SKM-1 treated with dmso at 0.1 percent for 144 hours (cell line): ENCODE results near the gene PIN4.
"Not testable (repeated sequence)": the region's sequence is repeated elsewhere in the genome, so short reads cannot be mapped to it uniquely, and the experiment has no call there.

Experiments used
- DNase-seq: peaks from one replicate; lab custom pipeline; 2025; ENCODE audit not compliant: unreplicated experiment; lab: John Stamatoyannopoulos, UW

The PIN4 gene

GRCh38 chrX:72201836-72202536, 20.4 kb downstream of the PIN4 start:
- DNase-seq, result no peak

DNA sequence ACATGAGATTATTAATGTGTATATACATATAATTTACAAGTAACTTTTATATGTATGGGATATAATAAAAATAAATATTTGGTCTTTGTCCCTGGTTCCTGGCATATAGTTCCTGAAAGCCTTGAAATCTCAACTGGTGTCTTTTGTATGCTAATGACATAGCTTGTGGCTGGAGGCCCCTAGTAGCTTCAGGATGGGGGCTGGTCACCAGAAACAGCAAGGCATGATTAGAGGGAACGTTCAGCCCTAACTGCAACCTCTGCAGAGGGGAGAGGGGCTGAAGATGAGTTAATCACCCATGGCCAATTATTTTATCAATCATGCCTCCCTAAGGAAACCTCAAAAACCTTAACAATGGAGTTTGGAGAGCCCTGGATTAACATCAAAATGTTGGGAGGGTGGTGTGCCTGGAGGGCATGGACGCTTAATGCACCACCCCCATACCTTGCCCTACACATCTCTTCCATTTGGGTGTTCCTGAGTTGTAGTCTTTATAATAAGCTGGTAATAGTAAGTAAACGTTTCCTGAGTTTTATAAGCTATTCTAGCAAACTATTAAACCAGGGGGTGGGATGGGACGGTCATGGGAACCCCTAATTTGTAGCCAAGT, 21.3 kb downstream of the PIN4 start:
- DNase-seq, result no peak

- no peak for DNase-seq
These were observed 21.9 kb downstream of the PIN4 start for GRCh38 chrX:72203421-72203820.

DNA sequence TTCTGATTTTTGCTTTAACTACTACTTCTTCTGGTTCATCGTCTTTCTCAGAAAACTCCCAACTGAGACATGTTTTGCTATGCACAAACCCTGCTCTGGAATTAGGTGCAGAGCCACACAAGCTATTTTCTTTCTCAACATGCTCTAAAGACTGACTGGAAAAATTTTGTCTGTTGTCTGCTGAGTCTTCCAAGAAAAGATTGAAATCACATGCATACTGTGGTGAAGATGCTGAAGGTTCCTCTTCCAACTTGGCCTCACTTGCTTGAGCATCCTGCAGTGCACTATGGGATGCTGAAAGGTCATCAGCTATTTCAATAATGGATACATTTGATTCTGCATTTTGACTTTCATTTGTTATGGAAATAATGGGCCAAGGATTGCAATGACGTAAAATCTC, 24.1 kb downstream of the PIN4 start:
- no peak for DNase-seq

- no peak for DNase-seq
These were observed 25.8 kb downstream of the PIN4 start for GRCh38 chrX:72207366-72207765.

DNA sequence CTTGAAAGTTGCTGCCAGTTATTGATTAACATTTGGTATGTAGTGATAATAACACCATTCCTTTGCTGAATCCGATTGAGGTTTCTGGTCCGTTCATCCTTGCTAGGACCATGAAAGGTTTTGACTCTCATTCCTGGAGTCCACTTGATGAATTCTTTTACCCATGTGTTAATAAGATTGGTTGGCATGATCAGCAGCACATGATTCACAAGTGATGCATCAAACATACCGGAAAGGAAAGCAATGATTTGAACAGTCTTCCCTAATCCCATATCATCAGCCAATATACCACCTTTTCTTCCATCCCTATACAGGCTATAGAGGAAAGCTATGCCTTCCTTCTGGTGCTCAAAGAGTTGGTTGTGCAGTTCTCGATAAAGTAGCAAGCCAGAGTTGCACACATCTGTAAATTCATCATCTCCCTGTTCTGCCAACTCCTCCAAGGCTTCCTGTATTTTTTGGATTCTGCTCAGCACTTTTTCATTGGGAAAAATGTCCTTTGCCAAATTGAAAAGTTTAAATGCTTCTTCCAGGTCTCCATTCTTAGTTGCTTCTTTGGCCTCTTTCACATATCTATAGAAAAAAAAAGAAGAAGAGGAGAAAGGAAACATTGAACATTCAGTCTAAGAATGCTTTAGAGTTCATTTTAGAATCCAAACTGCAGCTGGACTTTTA, 26.7 kb downstream of the PIN4 start:
- no peak for DNase-seq

DNA sequence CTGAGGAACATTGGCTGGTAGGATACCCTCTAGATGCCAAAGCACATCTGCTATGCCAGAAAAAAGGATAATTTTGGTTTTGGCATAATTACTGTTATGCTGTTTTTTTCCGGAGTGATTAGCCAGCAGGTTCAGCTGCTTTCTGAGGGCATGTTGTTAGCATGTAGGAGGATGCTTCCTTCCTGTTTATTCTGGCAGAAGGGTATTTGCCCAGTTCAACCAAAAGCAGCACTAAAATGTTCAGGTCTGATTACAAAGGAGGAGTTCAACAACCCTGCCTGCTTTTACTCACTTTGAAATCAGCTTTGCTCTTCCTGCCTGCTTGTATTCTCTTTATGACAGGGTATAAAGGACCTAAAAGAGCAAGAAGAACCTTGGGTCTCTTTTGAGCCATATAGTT, 35.4 kb downstream of the PIN4 start:
- no peak for DNase-seq

- not testable (repeated sequence) for DNase-seq
These were observed 38.8 kb downstream of the PIN4 start for GRCh38 chrX:72220375-72220774.

DNA sequence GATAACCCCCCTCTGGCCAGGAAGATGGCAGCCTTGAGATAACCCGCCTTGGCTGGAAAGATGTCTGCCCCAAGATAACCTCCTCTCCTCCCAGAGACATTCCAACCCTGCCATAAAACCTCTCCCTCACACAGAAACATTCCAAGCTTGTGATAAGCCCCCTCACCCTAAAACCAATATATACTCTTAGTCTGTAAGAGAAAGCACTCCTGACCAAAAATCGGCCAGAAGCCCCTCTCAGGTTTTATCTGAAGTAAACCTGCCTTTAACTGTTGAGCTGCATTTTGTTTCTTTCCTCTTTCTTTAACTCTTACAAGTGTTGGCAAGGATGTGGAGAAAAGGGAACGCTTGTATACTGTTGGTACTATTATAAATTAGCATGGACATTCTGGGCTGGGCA, 48.7 kb downstream of the PIN4 start:
- DNase-seq, result no peak

- no peak for DNase-seq
These were observed 55.3 kb downstream of the PIN4 start for GRCh38 chrX:72236841-72237240.

GRCh38 chrX:72238183-72238582, 56.6 kb downstream of the PIN4 start:
- no peak for DNase-seq

GRCh38 chrX:72238721-72239475, 57.3 kb downstream of the PIN4 start, which contains the start of gene ERCC6L:
Gene ERCC6L, minus strand, starts transcription at chrX:72239027. Its CDS starts 116 bp downstream, at chrX:72238911.
- peak; percentile 68 for DNase-seq

DNA sequence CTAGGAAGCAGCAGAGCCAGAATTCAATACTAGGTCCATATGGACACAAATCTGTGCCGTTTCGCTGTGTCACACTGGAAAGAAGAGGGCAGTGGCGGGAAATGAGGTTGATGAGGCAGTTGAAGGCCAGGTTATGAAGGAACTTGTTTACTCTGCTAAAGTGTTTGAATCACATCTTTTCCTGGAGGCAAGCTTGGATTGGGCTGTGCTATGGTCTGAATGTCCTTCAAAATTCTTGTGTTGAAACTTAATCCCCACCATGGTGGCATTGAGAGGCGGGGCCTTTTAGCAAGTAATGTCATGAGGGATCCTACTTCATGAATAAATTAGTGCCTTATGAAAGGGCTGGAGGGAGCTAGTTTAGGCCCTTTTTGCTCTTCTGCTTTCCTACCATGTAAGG, 59.4 kb downstream of the PIN4 start:
- DNase-seq, result no peak

- DNase-seq, result no peak
These were observed 61.9 kb downstream of the PIN4 start for GRCh38 chrX:72243472-72243871.

DNA sequence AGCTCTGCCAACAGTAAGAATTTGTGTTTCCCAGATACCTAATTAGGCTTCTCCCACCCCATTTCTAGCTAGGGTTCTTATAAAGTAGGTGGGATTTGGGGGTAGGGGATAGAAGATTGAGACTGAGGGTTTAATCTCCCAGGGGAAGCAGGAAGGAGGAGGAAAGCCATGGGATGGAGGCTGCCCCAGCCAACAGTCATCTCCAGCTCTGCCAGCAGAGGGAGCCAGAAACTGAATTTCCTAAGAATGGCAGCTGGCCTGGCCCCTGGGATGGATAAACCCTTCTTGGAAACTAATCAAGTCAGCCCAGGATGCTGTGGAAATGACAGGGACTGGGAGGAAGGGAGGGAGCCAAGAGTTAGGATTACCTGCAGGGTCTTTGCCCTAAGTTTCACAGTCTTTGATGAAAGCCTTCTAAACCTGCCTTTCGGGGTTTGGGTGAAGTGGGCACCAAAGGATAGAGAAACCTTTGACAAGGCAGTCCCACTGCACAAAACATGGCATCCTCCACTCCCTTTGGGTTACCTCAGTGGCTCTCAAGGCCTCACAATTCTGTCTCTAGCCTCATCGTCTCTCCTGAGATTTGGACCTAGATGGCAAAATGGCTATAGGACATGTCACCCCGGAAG, 64.0 kb downstream of the PIN4 start:
- peak; percentile 5 for DNase-seq

- no peak for DNase-seq
These were observed 65.8 kb downstream of the PIN4 start for GRCh38 chrX:72247206-72247942.
